Mucosa of descending colon (tissue), 3 donors: ENCODE measurements around the gene MYOCD. TPM values are rescaled to one million over a fixed set of nuclear protein-coding genes. Genes with fewer than 3 reads are reported as not detected.

ENCODE experiments used
- ATAC-seq: fragments of 200-7000 bp; cut with Tn5 transposase; one replicate; pipeline ENCODE4 v1.9.1; 2020; ENCODE audit warnings: mild to moderate bottlenecking, moderate library complexity
- DNase-seq, 3 donors: peaks; one replicate each; pipeline ENCODE4 v3.0.0-alpha.2; 2020
- H3K36me3 ChIP-seq: fragments of 200-600 bp; one replicate; pipeline ENCODE4 v1.8.0; 2021; ENCODE audit warnings: low read depth, mild to moderate bottlenecking
- H3K4me1 ChIP-seq: fragments of 200-600 bp; one replicate; pipeline ENCODE4 v1.8.0; 2021; ENCODE audit warnings: low read depth, mild to moderate bottlenecking
- H3K4me3 ChIP-seq: fragments of 200-600 bp; one replicate; pipeline ENCODE4 v1.8.0; 2021; ENCODE audit warnings: mild to moderate bottlenecking
- H3K9me3 ChIP-seq: fragments of 200-600 bp; one replicate; pipeline ENCODE4 v1.8.0; 2021; ENCODE audit warnings: mild to moderate bottlenecking
- intact Hi-C, 2 donors: fragments of 100-400 bp; cut with DNase I in 1 of 2; cut with micrococcal nuclease in 1 of 2; formaldehyde crosslinking; loops; one replicate each; pipeline versions ENCODE4 v1.11.0 to v1.11.1; 2022; cut with DNase I, micrococcal nuclease
- total RNA-seq, 3 donors: library from RNA; stranded (reverse); fragmentation: NEBNext Ultra II Directional in 2 of 3; extraction: Animal tissue kit (Norgen Biotek cat#: 25700) in 2 of 3; gene quantifications; one replicate each; pipeline versions ENCODE4 v1.2.1 to v1.2.4, GENCODE V29; 2021 to 2023
- TF ChIP-seq, protein P1 (sequence below): fragments of 200-600 bp; IDR thresholded peaks from one replicate; pipeline ENCODE4 v1.8.0; 2022; ENCODE audit warnings: antibody characterized with exemption, mild to moderate bottlenecking
- donor health status: DM: no; HTN: no; CAD: no; lungs with moderate emphysema.
- donor health status: DM: no; HTN: no; CAD: no.
- donor health status: DM: no; HTN: yes; CAD: no.

MYOCD gene
- total RNA-seq, 3 donors from 2014 or later, result 2.8 to 136 (median 9.4) TPM

DNA sequence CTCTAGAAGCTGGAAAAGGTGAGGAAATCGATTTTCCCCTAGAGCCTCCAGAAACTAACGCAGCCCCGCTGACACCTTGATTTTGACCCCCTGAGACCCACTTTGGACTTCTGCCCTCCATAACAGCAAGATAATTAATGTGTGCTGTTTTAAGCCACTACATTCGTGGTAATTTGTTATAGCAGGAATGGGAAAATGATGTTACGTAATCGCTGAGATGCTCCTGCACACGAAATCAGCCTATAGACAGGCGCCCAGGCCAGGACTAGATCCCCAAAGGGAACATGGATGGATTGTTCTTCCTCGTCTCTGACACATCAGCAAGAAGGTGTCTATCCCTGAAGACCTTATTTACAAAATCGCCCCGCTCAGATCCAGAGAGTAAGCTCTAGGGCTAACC is 1.4 kb upstream of the MYOCD start:
- Histone ChIP-seq H3K4me1 (peaks cover 7% of the 10 kb centered on the region), H3K9me3 (no peaks in the 10 kb centered on the region), H3K4me3 (no peak overlapping the region), H3K36me3 (no peaks in the 10 kb centered on the region)
- ATAC-seq (no peak), DNase-seq (no peak)
- intact Hi-C loops, result loop anchor here in 1 of 2 donors (5.0 to 10.0 kb wide), 2 partner anchors 239 to 407 kb away; no protein-coding TSS in a partner anchor
- TF ChIP-seq, protein P1, sequence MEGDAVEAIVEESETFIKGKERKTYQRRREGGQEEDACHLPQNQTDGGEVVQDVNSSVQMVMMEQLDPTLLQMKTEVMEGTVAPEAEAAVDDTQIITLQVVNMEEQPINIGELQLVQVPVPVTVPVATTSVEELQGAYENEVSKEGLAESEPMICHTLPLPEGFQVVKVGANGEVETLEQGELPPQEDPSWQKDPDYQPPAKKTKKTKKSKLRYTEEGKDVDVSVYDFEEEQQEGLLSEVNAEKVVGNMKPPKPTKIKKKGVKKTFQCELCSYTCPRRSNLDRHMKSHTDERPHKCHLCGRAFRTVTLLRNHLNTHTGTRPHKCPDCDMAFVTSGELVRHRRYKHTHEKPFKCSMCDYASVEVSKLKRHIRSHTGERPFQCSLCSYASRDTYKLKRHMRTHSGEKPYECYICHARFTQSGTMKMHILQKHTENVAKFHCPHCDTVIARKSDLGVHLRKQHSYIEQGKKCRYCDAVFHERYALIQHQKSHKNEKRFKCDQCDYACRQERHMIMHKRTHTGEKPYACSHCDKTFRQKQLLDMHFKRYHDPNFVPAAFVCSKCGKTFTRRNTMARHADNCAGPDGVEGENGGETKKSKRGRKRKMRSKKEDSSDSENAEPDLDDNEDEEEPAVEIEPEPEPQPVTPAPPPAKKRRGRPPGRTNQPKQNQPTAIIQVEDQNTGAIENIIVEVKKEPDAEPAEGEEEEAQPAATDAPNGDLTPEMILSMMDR, result no peak

DNA sequence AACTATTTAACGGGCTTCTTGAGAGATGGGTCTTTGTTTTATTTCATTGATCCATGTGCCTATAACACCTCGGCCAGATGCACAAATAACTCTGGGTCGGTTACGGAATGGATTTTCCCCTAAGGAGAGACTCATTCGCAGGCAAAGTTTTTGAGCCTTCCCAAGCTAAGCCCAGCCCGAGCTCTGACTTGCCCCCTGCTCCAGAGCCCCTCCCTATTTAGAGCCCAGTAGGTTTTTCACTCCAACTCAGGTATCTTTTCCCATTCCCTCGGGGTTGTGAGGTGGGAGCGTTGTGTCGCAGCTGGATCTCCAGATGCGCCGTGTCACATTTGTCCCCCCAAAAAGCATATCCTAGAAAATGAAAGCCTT is 812 bp upstream of the MYOCD start:
- intact Hi-C loops, result loop anchor here (5.0 to 10.0 kb wide), 2 partner anchors 240 to 408 kb away; no protein-coding TSS in a partner anchor
- TF ChIP-seq, protein P1, result no peak
- Histone ChIP-seq H3K9me3 (no peaks in the 10 kb centered on the region), H3K36me3 (no peaks in the 10 kb centered on the region), H3K4me3 (no peak overlapping the region), H3K4me1 (peaks cover 7% of the 10 kb centered on the region)
- no peak for ATAC-seq
- no peak for DNase-seq

DNA sequence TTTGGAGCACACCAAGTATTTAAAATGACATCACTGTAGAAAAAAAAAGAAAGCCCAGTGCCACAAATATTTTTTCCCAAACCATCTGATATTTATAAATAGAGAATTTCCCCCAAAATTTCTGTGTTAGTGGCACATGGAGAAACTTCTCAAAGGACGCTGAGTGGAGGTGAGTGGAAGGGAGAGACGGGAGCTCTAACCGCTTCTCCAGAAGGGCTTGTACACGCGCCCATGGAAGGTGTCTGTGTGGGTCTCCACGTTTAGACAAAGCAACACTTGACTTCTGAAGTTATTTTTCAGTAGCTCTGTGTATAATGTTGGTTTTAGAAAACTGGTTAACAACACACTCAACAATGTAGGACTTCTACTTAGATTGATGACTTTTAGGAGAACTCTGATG is 1.0 kb downstream of the MYOCD start:
- no peak for ATAC-seq

GRCh38 chr17:12667299-12667958 is 1.7 kb downstream of the MYOCD start:
- peak in 1 of 3 donors; percentile 49 for DNase-seq
- H3K4me1 ChIP-seq, result peaks cover 7% of the 10 kb centered on the region

More for the DNA sequence above, 1.0 kb downstream of the MYOCD start:
- Histone ChIP-seq H3K4me1 (peaks cover 7% of the 10 kb centered on the region), H3K9me3 (no peaks in the 10 kb centered on the region), H3K36me3 (no peaks in the 10 kb centered on the region), H3K4me3 (no peak overlapping the region)
- TF ChIP-seq, protein P1, result no peak
- intact Hi-C loops, result loop anchor here (5.0 to 10.0 kb wide), 2 partner anchors 242 to 409 kb away; no protein-coding TSS in a partner anchor
- no peak for DNase-seq

DNA sequence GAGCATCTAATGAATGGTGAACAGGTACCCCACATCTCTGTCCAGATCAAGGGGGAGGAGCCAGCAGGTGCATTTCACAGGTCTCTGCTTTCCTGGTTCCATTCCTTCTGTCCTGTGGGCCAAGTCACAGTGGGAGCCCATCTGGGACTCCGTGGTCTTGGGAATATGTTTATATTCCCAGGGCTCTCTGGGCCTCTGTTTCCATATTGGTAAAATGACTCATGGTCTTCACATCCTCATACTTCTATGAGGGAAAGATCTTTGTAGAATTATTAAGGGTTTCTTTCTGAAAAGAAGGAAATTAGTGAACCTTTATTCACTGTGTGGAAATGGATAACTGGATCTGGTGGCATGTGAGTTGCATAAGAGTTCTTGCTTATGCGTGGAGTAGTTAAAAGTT is 6.2 kb downstream of the MYOCD start:
- DNase-seq (no peak), ATAC-seq (no peak)
- intact Hi-C loops, result no loop called here
- H3K9me3 ChIP-seq, result no peaks in the 10 kb centered on the region
- H3K36me3 ChIP-seq, result no peaks in the 10 kb centered on the region
- H3K4me1 ChIP-seq, result no peaks in the 10 kb centered on the region
- TF ChIP-seq, protein P1, result no peak
- no peak overlapping the region for H3K4me3 ChIP-seq

More at GRCh38 chr17:12667299-12667958, 1.7 kb downstream of the MYOCD start:
- Histone ChIP-seq H3K36me3 (no peaks in the 10 kb centered on the region), H3K4me3 (no peak overlapping the region), H3K9me3 (no peaks in the 10 kb centered on the region)
- peak; percentile 64 for ATAC-seq
- TF ChIP-seq, protein P1, result no peak
- intact Hi-C loops, result loop anchor here (5.0 to 10.0 kb wide), 2 partner anchors 243 to 410 kb away; no protein-coding TSS in a partner anchor
